HG03521 (cell line): Measurements from ENCODE around the gene TFB1M.

Source experiments
- ATAC-seq: cut with Tn5 transposase; IDR thresholded peaks from one replicate; pipeline ENCODE4 v1.9.1; 2021; ENCODE audit warnings: mild to moderate bottlenecking, moderate library complexity; ENCODE audit not compliant: unreplicated experiment

Gene TFB1M

DNA sequence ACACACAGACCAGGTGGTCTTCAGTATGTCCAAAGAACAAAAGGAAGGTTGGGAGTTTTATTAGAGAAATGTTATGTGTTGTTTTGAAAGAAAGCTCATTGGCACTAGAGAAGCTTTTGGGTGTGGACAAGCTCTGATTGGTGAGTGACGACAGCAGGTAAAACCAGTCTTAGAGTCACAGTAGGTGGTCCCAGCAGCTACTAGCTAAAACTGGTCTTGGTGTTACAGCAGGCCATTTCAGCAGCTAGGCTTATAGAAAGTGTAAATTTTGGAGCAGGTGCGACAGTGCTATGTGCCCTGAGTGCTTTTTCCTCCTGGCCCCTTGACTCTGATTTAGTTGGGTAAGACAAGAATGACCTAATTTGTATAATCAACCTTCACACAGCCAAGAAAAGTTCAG is 46.9 kb downstream of the TFB1M start:
- no peak for ATAC-seq

DNA sequence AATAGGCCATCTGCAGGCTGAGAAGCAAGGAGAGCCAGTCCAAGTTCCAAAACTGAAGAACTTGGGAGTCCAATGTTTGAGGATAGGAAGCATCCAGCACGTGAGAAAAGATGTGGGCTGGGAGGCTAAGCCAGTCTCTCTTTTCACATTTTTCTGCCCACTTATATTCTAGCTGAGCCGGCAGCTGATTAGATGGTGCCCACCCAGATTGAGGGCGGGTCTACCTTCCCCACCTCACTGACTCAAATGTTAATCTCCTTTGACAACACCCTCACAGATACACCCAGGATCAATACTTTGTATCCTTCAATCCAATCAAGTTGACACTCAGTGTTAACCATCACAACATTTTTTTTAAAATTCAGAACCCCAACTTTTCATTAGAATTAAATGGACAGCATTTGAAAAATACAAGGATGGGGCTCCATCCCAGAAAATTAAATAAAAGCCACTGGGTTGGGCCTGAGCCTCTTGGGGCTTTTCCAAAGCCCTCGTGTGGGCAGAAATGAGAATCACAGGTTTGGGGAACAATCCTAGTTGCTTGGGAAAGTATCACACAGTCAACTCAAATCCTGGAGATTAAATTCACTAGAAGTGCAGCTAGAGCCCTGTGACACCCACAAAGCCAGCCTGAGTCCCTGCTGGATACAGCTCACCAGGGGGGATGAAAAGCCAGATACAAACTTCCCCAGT is 48.3 kb downstream of the TFB1M start:
- no peak for ATAC-seq

DNA sequence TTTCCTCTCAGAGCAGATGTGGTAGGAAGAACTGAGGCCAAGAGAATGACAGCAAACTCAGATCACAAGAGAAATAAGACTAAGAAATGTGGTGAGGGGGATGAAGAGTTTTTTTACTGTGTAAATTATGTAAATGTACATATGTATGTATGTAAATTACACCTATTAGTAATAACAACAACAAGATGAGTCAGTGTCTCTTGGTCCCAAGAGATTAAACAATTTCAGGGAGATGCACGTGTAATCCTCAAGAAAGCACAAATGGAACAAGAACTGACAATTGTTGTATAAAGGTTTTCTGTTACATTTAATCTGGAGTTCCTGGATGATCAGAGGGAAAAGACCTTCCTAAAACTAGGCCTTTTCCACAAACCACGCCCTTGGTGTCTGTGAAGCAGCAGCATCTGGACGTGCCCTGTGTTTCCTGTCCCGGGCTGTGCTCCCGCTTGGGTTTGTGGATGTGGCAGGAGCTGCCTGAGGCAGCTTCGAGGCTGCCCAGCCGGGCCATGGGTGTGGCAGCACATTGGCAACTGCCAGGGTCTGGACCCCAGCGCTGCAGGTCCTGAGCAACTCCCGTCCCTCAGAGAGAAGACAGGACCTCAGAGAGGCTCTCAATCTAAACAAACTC is 49.5 kb downstream of the TFB1M start:
- no peak for ATAC-seq

DNA sequence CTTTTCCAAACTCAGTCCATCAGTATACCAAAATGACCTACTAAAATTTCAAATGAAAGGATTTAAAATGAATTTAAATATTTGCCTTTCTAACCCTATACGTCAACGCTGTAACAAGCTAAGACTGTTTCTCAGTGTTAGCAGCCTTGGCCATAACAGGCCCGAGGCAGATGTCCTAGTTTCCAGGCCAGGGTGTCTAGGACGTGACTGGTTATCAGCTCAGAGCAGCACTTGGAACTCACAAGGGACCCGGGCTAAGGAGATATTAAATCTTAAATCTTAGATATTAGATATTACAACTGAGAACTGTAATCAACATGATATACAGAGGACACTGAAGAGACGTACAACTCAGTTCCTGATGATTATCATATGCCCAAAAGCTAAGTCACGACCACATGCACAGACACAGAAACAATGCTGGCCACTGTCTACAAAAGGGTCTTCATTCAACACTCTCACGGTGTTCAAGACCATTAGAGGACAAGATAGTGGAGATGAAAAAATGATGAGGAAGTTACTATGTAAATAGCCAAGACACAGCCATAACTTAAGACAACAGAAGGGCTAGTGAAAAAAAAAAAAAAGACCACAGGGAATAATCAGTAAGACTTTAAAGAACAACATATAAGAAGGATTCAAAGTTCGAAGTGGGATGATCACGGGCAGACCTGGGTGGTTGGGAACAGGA is 50.8 kb downstream of the TFB1M start, which contains the start of gene CLDN20:
Gene CLDN20, plus strand, starts transcription at position 641 of the 691 bp plus-strand sequence. CDS start 11,707 bp downstream, outside the sequence.
- no peak for ATAC-seq

DNA sequence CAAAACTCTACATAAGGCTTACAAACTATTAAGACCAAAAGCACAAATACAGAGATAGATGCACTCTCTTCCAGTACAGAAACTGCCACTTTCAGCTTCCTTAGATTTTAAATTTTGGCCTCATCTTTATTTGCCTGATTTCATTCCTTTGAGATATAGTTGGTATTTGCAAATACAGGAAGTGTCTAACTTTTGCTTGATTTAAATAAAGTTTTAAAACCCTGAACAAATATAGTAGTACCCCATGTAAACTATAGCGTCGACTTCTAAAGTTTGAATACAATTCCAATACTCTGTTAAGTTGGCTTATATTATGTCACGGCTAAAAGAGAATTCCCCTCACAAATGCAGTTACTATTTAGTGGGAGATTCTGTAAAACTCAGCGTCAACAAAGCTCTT is 51.6 kb downstream of the TFB1M start:
- no peak for ATAC-seq

DNA sequence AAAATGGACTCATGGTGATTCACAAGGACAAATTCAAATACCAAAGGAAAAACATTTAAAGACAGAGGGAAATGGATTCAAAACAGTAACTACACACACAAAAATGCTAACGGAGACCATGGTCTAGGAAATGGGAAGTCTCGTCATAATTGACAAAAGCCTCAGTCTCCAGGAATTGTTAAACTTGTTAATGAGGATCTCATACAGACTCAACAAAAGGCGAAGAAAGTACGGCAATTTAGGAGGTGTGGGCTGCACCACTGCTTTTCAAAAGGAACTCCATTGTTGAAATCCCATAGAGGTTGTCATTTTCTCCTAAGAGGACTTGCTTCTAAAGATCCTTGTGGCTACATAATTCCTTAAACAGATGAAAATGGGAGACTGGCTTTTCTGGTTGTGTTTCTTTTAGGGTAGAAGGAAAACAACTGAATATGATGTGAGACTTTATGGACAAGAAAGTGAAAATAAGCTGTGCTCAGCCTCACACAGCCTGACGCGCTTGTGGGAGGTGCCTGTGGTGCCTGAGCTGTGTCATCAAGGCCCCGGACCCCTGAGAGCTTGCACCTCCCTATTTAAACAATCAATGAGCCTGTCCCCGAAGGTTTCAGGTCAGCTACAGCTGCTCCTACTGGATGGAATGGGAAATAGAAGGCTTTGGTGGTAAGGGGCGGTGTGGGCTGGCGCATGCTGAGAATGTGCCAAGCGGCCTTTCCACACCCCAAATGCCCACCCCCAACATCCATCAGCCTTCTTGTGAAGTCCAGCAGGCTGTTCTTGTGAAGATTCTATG is 53.0 kb downstream of the TFB1M start:
- no peak for ATAC-seq

DNA sequence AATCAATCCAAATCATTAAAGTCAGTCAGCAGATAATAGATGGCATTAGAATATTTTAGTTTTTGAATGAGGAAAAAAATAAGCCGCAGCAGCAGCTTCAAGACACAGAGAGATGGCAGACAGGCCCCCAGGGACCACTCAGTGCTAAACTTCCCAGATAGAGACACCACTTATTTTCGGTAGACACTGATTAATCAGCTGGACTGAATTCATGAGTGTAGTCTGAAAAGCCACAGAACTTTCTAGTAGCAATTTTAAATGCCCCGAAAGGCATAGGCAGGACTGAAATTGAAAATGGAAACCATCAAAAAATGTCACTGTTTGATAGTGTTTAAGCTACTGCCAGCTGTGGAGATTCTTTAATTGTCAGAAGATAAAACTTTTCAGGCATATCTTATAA is 53.6 kb downstream of the TFB1M start:
- no peak for ATAC-seq

DNA sequence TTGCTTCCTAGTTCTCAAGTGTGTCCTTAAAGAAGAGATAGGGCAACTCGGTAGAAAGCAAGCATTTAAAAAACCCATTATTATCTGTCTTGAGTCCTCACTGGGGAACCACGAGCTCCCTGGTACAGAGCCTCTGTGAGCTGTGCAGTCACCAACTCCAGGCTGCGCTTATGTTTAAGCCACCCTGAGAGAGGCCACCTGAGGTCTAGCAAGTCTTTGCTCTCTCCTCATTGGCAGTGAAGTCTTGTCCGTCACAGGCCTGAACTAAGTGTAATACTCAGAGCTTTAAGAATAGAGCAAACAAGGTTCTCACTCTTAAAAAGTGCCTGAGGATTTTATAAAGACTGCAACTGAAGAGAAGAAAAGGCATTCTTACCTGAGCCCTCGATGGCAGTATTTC is 54.4 kb downstream of the TFB1M start:
- ATAC-seq, result no peak

DNA sequence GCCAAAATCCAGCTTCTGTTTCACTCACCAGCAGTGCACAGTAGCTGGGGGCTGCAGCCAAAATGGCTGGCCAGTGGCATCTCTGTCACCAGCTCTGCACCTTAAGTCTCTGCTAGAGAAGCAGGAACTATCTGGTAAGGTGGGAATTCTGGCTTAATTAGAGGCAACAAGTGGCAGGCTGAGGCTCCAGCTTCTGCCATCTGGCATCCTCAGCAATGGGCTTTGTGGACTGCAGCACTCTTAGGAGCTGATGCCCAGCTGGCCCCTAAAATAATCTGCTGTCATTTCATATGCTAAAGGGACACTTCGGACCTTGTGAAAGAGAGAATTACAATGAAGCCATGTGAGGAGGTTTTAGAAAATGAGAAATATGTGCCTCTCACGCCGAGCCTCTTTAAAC is 55.1 kb downstream of the TFB1M start:
- ATAC-seq, result no peak

DNA sequence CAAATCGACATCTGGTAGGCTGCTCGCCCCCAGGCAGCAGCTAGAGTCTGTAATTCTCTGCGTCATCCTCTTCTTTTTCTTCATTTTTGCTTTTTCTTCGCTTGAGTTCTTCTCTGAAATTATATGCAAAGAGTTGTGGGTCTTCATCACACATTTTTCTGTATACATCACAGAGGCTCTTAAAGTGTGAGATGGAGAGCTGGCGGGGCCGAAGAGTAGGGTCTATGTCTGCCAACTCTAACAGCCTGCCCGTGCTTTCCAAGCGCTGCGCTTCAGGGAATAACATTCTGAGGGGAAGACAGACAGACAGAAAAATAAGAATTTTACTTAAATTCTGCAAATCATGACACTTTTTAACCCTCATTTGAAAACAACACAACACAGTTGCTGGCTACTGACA is 56.5 kb downstream of the TFB1M start:
- no peak for ATAC-seq

DNA sequence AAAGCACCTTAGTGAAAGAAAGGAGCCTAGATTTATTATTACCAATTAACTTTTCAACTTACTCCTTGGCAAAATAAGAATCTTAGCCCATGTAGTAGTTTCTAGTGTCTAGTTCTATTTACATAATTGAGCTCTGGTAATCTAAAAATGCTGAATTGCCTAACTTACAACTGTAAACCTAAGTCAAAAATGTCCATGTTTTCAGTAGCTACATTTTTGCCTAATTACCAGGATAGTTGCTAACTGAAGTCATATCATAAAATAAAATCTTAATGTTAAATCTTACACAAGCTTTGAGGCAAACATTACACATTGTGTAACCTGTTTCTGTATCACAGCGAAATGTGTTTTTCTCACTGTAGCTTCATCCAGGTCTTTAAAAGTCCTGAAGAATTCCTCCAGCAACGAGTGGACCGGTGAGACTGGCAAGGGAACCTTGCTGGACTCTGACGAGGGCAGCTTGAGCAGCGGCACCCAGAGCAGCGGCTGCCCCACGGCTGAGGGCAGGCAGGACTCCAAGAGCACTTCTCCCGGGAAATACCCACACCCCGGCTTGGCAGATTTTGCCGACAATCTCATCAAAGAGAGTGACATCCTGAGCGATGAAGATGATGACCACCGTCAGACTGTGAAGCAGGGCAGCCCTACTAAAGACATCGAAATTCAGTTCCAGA is 58.0 kb downstream of the TFB1M start:
- ATAC-seq, result no peak

DNA sequence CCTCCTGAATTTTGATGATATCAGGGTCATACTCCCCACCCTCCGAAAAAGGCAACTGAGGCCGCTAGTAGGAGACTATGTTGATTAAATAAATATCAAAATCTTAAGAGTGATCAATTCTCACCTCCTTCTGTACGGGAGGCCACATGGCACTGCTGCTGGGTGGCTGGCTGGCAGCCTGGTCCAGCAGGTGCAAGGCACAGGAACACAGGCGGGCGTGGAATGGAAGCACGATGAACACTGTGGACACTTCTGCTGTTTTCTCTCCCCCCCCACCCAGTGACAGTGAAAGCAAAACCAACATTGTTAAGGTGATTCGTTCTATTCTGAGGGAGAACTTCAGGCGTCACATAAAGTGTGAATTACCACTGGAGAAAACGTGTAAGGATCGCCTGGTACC is 60.1 kb downstream of the TFB1M start:
- no peak for ATAC-seq

DNA sequence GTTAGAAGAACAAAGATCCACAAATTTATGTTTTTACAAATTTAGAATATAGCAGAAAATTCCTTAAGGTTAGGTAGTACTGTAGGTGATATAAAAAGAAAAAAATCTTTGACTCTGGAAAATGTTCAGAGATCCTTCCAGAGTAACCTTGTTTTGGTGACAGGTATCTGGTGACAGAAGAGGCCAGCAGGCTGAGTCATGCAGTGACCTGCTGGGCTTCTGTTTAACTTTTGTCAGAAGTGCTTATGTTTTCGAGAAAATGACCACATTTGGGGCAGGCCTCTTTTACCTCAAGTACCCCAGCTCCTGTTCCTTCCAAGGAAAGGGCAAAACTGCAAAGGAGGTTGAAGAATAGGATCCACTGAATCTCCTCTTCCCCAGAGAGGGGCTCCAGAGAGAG is 60.9 kb downstream of the TFB1M start:
- no peak for ATAC-seq

DNA sequence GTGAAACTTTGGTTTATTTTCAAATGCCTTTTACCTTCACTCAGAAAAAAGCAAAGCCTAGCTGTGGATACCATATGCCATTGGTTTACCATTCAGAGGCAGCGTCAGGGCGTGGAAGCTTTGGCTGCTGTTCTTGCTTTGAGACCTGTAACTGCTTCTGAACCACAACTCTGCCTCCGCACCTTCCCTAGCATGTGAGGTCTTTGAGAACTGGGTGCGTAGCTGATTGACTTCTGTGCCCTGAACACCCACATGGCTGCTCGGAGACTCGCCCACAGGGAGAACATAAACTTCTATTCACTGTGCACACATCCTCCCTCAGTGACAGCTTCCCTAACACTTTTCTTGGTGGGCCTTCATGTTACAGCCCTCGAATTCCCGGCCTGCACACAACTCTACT is 61.7 kb downstream of the TFB1M start:
- no peak for ATAC-seq

DNA sequence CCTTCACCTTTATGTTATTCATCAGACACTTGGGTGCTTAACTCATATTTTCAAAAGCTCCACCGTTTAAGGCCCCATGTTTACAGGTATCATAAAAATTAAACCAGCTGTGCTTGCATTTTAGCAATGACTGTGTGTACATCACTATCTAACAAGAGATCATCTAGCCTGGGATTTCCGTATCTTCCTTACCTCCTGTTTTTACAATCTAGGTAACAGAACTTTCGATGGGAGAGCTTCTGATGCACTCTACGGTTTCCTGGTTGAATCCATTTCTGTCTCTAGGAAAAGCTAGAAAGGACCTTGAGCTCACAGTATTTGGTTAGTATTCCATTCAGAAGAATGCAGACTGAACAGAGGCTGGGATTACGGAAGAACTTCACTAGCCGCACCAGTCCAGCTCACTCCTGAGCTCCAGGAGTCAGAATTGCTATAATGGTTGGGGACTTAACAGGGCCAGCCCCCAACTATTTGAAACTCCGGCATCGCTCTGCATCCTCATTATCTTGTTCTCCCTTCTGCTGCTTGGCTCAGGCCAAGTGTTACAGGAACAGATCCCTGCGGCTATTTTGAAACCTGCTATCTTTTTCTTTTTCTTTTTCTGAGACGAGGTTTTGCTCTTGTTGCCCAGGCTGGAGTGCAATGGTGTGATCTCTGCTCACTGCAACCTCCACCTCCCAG is 63.4 kb downstream of the TFB1M start:
- ATAC-seq, result no peak

DNA sequence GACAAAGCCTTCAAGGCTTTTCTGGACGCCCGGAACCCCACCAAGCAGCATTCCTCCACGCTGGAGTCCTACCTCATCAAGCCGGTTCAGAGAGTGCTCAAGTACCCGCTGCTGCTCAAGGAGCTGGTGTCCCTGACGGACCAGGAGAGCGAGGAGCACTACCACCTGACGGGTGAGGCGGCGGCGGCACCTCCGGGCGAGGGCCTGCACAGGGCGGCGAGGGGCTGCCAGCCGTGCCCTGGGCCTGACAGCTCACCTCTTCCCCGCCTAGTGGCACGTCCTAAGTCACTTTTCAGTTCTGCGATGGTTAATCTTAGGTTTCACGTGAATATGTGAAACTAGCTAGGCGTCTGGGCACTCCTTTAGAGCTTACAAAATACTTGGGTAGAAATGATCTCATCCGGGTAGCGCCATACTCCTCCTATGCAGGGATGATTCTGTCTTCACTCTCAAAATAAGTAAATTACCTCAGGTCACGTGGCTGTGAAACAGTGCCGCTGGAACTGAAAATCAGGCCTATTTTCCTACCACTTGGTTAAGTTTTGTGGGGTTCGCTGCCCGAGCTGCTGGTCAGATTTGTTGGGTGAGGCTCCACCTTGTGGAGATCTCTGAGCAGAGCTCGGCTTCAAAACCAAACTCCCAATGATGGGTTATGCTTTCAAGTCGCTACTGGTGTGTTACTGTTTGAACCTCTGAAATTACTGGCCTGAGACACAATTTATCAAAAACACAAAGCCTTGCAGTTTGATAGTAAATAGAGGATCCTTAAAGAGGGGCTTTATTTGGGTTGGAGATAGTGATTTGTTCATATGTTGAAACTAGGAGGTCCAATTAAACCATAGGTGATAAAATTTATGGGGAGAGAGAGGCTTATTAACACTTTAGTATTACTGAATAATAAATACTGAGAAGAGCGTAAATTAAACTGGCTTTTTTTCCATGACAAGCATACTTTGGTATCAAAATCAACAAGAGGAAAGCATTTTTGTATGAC is 66.0 kb downstream of the TFB1M start:
- no peak for ATAC-seq

DNA sequence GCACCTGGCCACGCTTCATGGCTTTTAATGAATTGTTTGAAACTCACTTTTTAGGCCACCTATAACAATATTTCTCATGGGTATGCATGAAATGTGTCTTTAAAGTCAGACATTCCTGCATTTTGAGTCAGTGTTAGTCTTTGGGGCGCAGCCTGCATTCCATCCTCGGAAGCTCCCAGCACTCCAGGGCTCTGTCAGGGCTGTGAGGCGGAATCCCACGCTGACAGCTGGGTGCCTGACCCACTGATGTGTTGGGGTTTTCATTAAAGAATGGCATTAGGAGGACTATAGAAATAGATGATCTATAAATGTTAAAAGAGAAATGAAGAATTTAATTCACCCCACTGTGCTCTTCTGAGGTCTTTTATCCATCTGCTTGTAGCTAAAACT is 66.7 kb downstream of the TFB1M start:
- no peak for ATAC-seq

DNA sequence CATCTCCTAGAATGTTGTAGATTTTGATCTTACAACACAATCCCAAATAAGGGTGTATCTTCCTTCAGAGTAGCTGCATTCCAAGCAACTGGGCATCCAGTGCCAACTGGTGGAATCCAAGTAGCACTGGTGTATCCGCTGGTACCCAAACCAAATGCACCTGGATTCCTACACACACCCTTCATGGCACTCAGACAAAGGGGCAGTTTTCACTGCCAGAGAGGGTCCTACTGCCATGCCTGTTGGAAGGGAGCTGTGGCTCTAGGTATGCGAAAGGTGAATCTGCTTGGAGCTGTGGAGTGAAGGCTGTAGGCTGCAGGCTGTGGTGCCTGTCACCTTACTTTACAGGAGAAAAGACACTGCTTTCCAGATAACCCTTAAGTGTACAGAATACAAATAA is 67.5 kb downstream of the TFB1M start:
- ATAC-seq, result no peak

DNA sequence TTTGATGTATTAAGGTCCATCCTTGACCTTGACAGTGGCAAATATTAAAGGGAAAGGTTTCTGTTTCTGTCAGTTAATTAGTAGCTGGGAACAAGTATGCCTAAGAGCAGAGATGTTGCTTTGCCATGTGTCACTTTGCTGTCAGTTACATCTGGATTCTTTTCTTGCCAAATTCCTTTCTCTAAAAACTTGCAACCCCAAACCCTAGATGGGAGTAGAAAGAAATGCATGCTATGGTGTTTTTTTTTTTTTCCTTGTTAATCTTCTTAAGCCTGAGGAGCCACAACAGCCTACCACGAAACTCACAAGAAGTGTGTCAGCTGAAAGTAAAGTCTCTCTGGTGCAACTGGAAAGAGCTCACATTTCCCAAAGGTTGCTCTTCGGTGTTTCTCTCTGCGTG is 68.5 kb downstream of the TFB1M start:
- ATAC-seq, result no peak
